Panc1 (cell line): ENCODE results near the gene AGAP1. TPM values are rescaled to one million over a fixed set of nuclear protein-coding genes. Genes with fewer than 3 reads are reported as not detected.

ENCODE experiments used
- ATAC-seq: fragments of 200-7000 bp; cut with Tn5 transposase; 2 replicates; pipeline ENCODE4 v1.9.1; 2020; ENCODE audit warnings: mild to moderate bottlenecking, moderate library complexity
- BruUV-seq: library from RNA; stranded (reverse); fragments of 400-500 nt; replicated peaks from 2 replicates; lab custom pipeline; 2021; lab: Mats Ljungman, UMichigan
- CTCF ChIA-PET: fragments of 300-600 bp; sonication (Branson Sonifier 250); formaldehyde crosslinking; loops from one replicate; lab custom pipeline; 2022; ENCODE audit warnings: antibody characterized with exemption; lab: Charles Lee
- POLR2A ChIA-PET: fragments of 300-600 bp; sonication (Branson Sonifier 250); formaldehyde crosslinking; loops from one replicate; lab custom pipeline; 2022; ENCODE audit warnings: antibody characterized with exemption; lab: Charles Lee
- DNase-seq: peaks from one replicate; pipeline ENCODE4 v3.0.0-alpha.2; 2010; ENCODE audit warnings: low read depth, low spot score
- H3K27ac ChIP-seq: 2 replicates; pipeline ENCODE4 v1.5.1; 2011; ENCODE audit warnings: mild to moderate bottlenecking, low read length, inconsistent platforms
- H3K27me3 ChIP-seq: fragments of 200-500 bp; sonication (Bioruptor generic); 2 replicates; pipeline ENCODE4 v1.6.0; 2014; ENCODE audit warnings: low read length, inconsistent platforms; ENCODE audit not compliant: control insufficient read depth, insufficient read depth
- H3K36me3 ChIP-seq: fragments of 200-500 bp; sonication (Bioruptor generic); 2 replicates; pipeline ENCODE4 v1.5.1; 2014; ENCODE audit warnings: inconsistent platforms, mild to moderate bottlenecking, low read length, moderate library complexity; ENCODE audit not compliant: control insufficient read depth, insufficient read depth
- H3K4me1 ChIP-seq: 2 replicates; pipeline ENCODE4 v1.5.1; 2011; ENCODE audit warnings: inconsistent platforms, mild to moderate bottlenecking, low read length, moderate library complexity; ENCODE audit not compliant: control insufficient read depth, insufficient read depth
- H3K4me3 ChIP-seq, 2 experiments: 2 replicates each; pipeline ENCODE4 v1.5.1; 2011 to 2012; ENCODE audit warnings: low read depth in 2 of 2, low read length in 2 of 2, mild to moderate bottlenecking in 2 of 2, inconsistent platforms in 1 of 2, moderate library complexity in 1 of 2
- H3K9me3 ChIP-seq: fragments of 200-500 bp; sonication (Bioruptor generic); 2 replicates; pipeline ENCODE4 v1.5.1; 2014; ENCODE audit warnings: low read depth, mild to moderate bottlenecking, inconsistent platforms, low read length, moderate library complexity; ENCODE audit not compliant: control insufficient read depth, insufficient read depth
- POLR2AphosphoS5 ChIP-seq: IDR thresholded peaks from 2 replicates; pipeline ENCODE4 v1.6.1; 2012; ENCODE audit warnings: mild to moderate bottlenecking, low read depth, low read length, moderate library complexity
- SIN3A ChIP-seq: IDR thresholded peaks from 2 replicates; pipeline ENCODE4 v1.6.1; 2012; ENCODE audit warnings: low read depth, mild to moderate bottlenecking, low read length, moderate library complexity, borderline replicate concordance; ENCODE audit not compliant: insufficient read depth
- TCF7L2 ChIP-seq: IDR thresholded peaks from 2 replicates; pipeline ENCODE4 v1.6.1; 2011; ENCODE audit warnings: mild to moderate bottlenecking, low read depth, low read length, inconsistent platforms
- in situ Hi-C: cut with HindIII; loops from 2 replicates; pipeline ENCODE4 v1.10.0; 2016; ENCODE audit warnings: low sequenced_read_pairs, low pct_unique_long_range_greater_than_20kb
- intact Hi-C: fragments of 100-400 bp; cut with micrococcal nuclease; formaldehyde crosslinking; loops from one replicate; pipeline ENCODE4 v1.10.0; 2022; ENCODE audit not compliant: unreplicated experiment
- total RNA-seq: library from RNA; stranded (reverse); gene quantifications from one replicate; pipeline ENCODE4 v1.2.1, GENCODE V29; 2021; ENCODE audit not compliant: unreplicated experiment
- TF ChIP-seq, protein P1 (sequence below), 2 experiments: IDR thresholded peaks; 2 replicates each; pipeline ENCODE4 v1.6.1; 2011 to 2012; ENCODE audit warnings: low read depth in 2 of 2, control low read depth in 1 of 2, low read length in 1 of 2, mild to moderate bottlenecking in 1 of 2, moderate library complexity in 1 of 2; ENCODE audit not compliant: insufficient read depth in 1 of 2
- TF ChIP-seq, protein P2 (sequence below): fragments of 450-650 bp; IDR thresholded peaks from 2 replicates; pipeline ENCODE4 v1.5.1; 2017; ENCODE audit warnings: mild to moderate bottlenecking

Gene AGAP1
- total RNA-seq, 1 experiment from 2014 or later, result 38.9 TPM

DNA sequence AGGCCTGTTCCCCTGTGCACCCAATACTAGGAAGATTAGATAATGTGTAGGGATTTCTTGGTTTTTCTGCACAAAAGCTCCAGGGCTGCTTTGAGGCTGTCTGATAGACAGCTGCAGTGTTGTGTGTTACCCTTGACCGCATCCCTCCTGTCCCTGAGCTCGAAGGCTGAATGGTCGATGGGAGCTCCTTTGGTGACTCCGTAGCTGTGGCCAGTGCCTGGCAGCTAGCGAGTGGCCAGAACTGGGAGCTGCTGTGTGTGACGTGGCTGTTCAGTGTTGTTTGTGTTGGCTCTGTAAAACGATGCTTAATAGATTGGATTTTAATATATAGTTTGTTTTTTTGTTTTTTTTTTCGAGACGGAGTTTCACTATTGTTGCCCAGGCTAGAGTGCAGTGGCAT, 170.0 kb downstream of the AGAP1 start:
- no peaks in the 10 kb centered on the region for H3K36me3 ChIP-seq
- peaks cover 14% of the 10 kb centered on the region for H3K4me1 ChIP-seq
- intact Hi-C loops (no loop called here), in situ Hi-C loops (no loop called here)
- CTCF ChIA-PET, result no interaction called here
- H3K4me3 ChIP-seq, result no peak overlapping the region
- no peaks in the 10 kb centered on the region for H3K27me3 ChIP-seq
- H3K9me3 ChIP-seq, result no peaks in the 10 kb centered on the region
- DNase-seq (no peak), ATAC-seq (no peak)
- POLR2A ChIA-PET, result interaction anchor here (0.6 to 0.7 kb wide), 2 partner anchors 54 to 84 kb away, joined by 3 to 7 read pairs; no protein-coding TSS in a partner anchor
- H3K27ac ChIP-seq, result no peak overlapping the region
- TF ChIP-seq SIN3A (no peak), POLR2AphosphoS5 (no peak), TCF7L2 (no peak)
- TF ChIP-seq, protein P1, sequence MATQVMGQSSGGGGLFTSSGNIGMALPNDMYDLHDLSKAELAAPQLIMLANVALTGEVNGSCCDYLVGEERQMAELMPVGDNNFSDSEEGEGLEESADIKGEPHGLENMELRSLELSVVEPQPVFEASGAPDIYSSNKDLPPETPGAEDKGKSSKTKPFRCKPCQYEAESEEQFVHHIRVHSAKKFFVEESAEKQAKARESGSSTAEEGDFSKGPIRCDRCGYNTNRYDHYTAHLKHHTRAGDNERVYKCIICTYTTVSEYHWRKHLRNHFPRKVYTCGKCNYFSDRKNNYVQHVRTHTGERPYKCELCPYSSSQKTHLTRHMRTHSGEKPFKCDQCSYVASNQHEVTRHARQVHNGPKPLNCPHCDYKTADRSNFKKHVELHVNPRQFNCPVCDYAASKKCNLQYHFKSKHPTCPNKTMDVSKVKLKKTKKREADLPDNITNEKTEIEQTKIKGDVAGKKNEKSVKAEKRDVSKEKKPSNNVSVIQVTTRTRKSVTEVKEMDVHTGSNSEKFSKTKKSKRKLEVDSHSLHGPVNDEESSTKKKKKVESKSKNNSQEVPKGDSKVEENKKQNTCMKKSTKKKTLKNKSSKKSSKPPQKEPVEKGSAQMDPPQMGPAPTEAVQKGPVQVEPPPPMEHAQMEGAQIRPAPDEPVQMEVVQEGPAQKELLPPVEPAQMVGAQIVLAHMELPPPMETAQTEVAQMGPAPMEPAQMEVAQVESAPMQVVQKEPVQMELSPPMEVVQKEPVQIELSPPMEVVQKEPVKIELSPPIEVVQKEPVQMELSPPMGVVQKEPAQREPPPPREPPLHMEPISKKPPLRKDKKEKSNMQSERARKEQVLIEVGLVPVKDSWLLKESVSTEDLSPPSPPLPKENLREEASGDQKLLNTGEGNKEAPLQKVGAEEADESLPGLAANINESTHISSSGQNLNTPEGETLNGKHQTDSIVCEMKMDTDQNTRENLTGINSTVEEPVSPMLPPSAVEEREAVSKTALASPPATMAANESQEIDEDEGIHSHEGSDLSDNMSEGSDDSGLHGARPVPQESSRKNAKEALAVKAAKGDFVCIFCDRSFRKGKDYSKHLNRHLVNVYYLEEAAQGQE (IDR thresholded peaks at IDR 0.05; ENCODE audit: insufficient read depth in 1 of 2, low read depth in 2 of 2, low read length in 1 of 2), result no peak
- TF ChIP-seq, protein P2, sequence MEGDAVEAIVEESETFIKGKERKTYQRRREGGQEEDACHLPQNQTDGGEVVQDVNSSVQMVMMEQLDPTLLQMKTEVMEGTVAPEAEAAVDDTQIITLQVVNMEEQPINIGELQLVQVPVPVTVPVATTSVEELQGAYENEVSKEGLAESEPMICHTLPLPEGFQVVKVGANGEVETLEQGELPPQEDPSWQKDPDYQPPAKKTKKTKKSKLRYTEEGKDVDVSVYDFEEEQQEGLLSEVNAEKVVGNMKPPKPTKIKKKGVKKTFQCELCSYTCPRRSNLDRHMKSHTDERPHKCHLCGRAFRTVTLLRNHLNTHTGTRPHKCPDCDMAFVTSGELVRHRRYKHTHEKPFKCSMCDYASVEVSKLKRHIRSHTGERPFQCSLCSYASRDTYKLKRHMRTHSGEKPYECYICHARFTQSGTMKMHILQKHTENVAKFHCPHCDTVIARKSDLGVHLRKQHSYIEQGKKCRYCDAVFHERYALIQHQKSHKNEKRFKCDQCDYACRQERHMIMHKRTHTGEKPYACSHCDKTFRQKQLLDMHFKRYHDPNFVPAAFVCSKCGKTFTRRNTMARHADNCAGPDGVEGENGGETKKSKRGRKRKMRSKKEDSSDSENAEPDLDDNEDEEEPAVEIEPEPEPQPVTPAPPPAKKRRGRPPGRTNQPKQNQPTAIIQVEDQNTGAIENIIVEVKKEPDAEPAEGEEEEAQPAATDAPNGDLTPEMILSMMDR, result no peak
- BruUV-seq, result no TSS peak

DNA sequence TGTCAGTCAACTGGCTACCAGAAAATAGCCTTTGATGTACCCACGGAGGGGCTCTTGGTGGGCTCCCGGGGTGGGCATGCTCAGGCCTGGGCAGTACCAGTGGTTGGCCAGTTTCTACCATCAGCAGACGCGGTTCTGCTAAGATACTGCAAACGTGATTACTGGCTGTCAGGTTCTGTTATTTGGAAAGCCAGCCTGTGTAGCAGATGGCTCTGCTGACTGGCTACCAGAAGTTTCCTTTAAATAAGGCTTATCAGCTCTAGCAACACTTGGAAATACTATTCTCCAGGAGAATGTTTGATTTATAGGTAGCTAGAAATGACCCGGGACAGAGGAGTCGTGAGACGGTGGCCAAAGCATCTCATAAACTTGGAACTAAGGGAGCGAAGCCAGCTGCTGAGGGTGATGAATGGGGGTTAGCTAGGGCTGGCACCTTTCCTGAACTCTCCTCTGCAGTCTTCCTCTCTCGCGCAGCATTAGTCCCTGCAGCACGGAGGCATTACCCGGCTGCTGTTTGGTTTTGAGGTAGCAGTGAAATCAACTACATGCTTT, 171.9 kb downstream of the AGAP1 start:
- POLR2A ChIA-PET, result no interaction called here
- H3K4me3 ChIP-seq, result peak overlapping the region; percentile 45 to 67
- peaks cover 14% of the 10 kb centered on the region for H3K4me1 ChIP-seq
- ATAC-seq (no peak), DNase-seq (no peak)
- intact Hi-C loops (no loop called here), in situ Hi-C loops (no loop called here)
- H3K27ac ChIP-seq, result peak overlapping the region; percentile 90
- CTCF ChIA-PET, result no interaction called here
- H3K36me3 ChIP-seq, result no peaks in the 10 kb centered on the region
- H3K27me3 ChIP-seq, result no peaks in the 10 kb centered on the region
- H3K9me3 ChIP-seq, result no peaks in the 10 kb centered on the region
- TF ChIP-seq TCF7L2, result no peak
- TF ChIP-seq, protein P2, result no peak
- no TSS peak for BruUV-seq
